ENCODE measurements around the gene CPEB1.

- TF ChIP-seq REST (IDR thresholded peaks at IDR 0.05; ENCODE audit: insufficient replicate concordance, low read depth), result no peak
- no peak for TF ChIP-seq CTCF (IDR thresholded peaks at IDR 0.05; ENCODE audit: insufficient read depth, low read length)
- TF ChIP-seq POLR2AphosphoS5 (IDR thresholded peaks at IDR 0.05; ENCODE audit: low read depth), result no peak
- TF ChIP-seq GABPA (IDR thresholded peaks at IDR 0.05; ENCODE audit: low read depth), result no peak
- TF ChIP-seq SPI1 (IDR thresholded peaks at IDR 0.05; ENCODE audit: borderline replicate concordance, low read depth), result no peak
These were observed 108.0 kb downstream of the CPEB1 start for GRCh38 chr15:82538961-82539690.

All from HL-60 (cell line).